Right kidney (tissue), 1 donor: ENCODE measurements around the gene PLCH2.

Experiments
- DNase-seq: peaks from one replicate; pipeline ENCODE4 v3.0.0-alpha.2; 2016

Gene PLCH2

GRCh38 chr1:2462819-2463218 is 13.3 kb upstream of the PLCH2 start:
- no peak for DNase-seq

- DNase-seq = no peak
These were observed 12.7 kb upstream of the PLCH2 start for GRCh38 chr1:2463396-2463795.

- no peak for DNase-seq
These were observed 10.5 kb upstream of the PLCH2 start for GRCh38 chr1:2465371-2466269.

- DNase-seq = no peak
These were observed 9.8 kb upstream of the PLCH2 start for GRCh38 chr1:2466270-2466665.

- no peak for DNase-seq
These were observed 9.0 kb upstream of the PLCH2 start for GRCh38 chr1:2466958-2467554.

DNA sequence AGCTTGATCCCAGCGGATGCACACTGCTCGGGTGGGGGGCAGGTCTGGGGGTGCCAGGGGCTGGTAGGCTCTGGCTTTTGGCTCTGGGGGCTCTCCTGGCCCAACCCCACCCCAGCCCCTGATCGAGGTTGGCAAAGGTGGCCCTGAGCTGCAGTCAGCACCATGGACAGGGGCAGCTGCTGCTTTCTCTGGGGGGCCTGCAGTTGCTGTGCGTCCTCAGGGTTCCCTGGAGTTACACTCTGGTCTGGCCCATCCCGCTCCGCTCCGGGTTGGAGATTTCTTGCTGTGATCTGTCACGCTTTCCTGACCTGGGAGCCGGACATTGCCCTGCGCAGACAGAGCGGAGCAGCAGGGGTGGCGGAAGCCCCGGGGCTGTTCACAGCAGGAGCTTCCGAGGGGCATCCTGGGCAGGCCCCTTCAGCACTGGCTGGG is 8.0 kb upstream of the PLCH2 start:
- no peak for DNase-seq

- DNase-seq = no peak
These were observed 7.5 kb upstream of the PLCH2 start for GRCh38 chr1:2468540-2468939.

GRCh38 chr1:2469103-2469940 is 6.8 kb upstream of the PLCH2 start:
- no peak for DNase-seq

GRCh38 chr1:2470290-2471158 is 5.6 kb upstream of the PLCH2 start:
- DNase-seq = no peak

GRCh38 chr1:2471159-2471471 is 5.0 kb upstream of the PLCH2 start:
- DNase-seq = no peak

- DNase-seq = no peak
These were observed 4.5 kb upstream of the PLCH2 start for GRCh38 chr1:2471587-2472001.

DNA sequence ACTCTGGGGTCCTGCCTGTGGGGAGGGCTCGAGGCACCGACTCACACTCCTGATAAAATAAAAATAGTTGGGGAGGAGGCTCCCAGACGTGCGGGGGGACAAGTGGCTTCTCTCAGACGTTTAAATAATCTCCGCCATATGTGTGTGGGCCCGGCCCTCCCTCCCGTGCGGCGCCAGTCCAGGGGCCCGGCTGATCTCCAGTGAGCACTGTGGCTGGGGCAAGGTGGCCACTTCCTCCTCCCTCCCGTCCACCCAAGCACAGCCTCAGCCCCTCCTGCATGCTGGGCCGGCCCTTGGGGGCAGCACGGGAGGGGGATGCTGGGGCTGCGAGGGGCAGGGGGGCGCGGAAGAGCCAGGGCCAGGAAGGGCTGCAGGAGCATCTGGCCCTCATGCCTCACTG is 4.0 kb upstream of the PLCH2 start:
- no peak for DNase-seq

DNA sequence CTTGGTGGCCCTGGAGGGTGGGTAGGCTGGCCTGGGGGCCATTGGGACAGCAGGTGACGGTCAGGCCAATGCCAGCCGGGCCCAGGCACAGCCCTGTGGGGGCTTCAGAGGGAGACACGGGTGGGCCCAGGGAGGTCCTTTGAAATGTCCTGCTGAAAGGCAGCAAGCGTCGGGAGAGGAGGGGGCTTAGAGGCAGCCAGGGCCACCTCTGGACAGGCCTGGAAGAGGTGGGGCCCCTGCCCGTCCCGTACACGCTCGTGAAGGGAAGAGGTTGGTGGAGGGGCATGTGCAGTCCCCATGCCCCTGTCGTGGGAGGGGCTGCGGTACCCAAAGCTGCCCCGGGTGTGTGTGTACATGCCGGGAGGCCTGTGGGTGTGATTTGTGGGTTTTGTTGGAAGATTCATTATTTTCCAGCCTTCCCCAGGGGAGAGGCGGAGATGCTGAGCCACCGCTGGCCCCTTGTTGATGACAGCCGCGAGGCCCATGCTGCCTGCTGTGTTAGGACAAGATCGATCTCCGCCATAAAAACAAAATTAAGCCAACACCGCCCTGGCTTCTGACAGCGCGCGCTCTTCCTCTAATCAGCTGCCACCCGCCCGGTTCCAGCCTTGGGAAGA is 3.4 kb upstream of the PLCH2 start:
- no peak for DNase-seq

DNA sequence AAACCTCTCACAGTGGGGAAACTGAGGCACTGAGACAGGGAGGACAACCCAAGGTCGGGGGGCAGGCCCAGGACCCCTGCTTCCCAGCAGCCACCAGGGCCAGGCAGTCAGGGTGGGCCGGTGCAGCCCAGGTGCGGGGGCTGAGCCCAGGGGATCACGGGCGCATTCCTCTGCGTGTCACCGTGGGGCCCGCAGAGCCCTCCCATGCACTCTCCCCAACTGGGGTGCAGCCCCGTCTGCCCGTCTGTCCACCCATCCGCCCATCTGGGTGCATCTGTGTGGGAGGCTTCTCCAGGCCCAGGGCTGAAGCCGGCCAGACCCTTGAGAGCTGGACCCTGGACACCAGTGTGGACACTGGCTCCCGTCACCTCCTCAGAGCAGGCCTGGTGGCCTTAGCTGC is 2.9 kb upstream of the PLCH2 start:
- DNase-seq = no peak

- DNase-seq = no peak
These were observed 1.8 kb upstream of the PLCH2 start for GRCh38 chr1:2474104-2474844.

- no peak for DNase-seq
These were observed 1.1 kb upstream of the PLCH2 start for GRCh38 chr1:2474933-2475371.

DNA sequence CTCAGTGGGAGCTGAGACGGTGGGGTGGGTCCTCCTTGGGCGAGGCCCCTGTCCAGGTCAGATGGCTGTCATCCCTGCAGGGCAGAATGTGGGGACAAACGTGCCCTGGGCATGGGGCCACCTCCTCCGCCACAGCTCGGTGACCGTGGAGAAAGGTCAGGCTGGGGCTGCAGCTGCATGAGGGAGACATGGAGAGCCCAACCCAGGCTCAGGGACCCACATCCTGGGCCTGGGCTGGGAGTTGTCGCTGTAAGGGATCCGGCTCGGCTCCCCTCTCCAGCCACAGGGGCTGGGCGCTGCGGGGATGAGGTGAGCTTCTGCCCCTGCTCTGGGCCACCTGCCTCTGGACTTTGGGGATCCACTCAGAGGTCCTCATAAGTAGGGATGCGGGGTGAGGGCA is 518 bp upstream of the PLCH2 start:
- no peak for DNase-seq

DNA sequence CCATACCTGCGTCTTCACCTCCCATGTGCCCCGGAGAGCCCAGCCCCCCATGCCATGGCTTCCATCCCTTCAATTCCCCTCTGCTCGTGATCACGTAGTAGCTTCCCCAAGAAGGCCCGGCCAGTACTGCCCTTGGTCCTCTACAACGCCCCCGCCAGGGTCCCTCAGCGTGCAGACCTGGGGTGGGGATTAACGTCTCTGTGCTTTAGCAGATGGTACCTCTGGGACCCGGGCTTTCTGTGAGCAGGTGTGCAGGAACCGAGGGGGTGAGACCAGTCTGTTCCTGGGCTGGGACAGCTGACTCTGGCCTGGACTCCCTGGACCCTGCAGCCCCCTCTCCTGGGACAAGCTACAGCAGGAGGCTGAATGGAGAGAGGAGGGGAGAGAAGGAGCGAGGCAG is 1.2 kb downstream of the PLCH2 start:
- DNase-seq = no peak

DNA sequence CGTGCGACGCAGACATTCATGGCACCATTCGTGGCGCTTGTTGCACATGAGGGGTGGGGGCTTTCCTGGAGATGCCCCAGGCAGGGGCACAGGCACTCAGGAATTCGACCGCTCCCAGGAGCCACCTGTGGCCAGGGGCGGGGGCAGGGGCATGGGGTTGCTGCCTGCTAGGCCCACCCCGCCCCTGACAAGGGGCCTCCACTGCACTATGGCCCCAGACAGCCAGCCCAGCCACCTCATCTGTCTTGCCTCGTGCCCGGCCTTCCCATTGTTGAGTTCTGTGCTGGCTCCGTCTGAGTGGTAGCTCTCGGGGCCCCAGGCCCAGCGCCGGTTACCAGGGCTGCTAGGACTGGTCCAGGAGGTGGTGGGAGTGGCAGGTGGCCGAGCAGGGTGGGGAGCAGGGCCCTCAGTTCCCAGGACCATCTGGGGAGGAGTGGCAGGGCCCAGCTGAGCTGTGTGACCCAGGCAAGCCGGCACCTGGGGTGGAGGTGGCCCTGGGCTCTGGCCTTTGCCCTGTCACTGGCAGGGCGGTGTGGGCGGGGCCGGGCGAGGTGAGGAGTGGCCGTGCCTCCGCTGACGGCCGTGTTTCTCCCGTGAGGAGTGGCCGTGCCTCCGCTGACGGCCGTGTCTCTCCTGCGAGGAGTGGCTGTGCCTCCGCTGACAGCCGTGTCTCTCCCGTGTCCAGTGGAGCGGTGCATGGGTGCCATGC is 1.9 kb downstream of the PLCH2 start:
- DNase-seq = no peak

GRCh38 chr1:2479186-2479585 is 3.1 kb downstream of the PLCH2 start:
- DNase-seq = no peak
